Choroid plexus epithelial cell (primary cell): ENCODE data around the gene IGSF8.

Experiments
- DNase-seq: peaks from one replicate; pipeline ENCODE4 v3.0.0-alpha.2; 2010; ENCODE audit warnings: low read depth
- H3K4me3 ChIP-seq: 2 replicates; pipeline ENCODE4 v1.5.1; 2011; ENCODE audit warnings: low read depth, mild to moderate bottlenecking, control low read depth, low read length, moderate library complexity
- CTCF ChIP-seq: conservative IDR thresholded peaks from 2 replicates; pipeline ENCODE4 v1.5.1; 2011; ENCODE audit warnings: low read depth, mild to moderate bottlenecking, control low read depth, inconsistent platforms, low read length, moderate library complexity

IGSF8 gene

GRCh38 chr1:160130939-160131338 lies 32.5 kb upstream of the IGSF8 start:
- DNase-seq = no peak
- H3K4me3 ChIP-seq = no peak overlapping the region
- TF ChIP-seq CTCF = no peak

GRCh38 chr1:160130486-160130885 lies 32.1 kb upstream of the IGSF8 start:
- no peak for TF ChIP-seq CTCF
- no peak for DNase-seq
- H3K4me3 ChIP-seq = no peak overlapping the region

GRCh38 chr1:160129966-160130365 lies 31.5 kb upstream of the IGSF8 start:
- H3K4me3 ChIP-seq = no peak overlapping the region
- no peak for DNase-seq
- no peak for TF ChIP-seq CTCF

GRCh38 chr1:160129558-160129957 lies 31.1 kb upstream of the IGSF8 start:
- DNase-seq = no peak
- H3K4me3 ChIP-seq = no peak overlapping the region
- no peak for TF ChIP-seq CTCF

- no peak for TF ChIP-seq CTCF
- DNase-seq = peak; percentile 52
- H3K4me3 ChIP-seq = no peak overlapping the region
Observed at GRCh38 chr1:160129046-160129445, 30.6 kb upstream of the IGSF8 start.

GRCh38 chr1:160128636-160129035 lies 30.2 kb upstream of the IGSF8 start:
- H3K4me3 ChIP-seq = no peak overlapping the region
- no peak for DNase-seq
- TF ChIP-seq CTCF = no peak

GRCh38 chr1:160127865-160128523 lies 29.6 kb upstream of the IGSF8 start:
- DNase-seq = peak; percentile 74

More at GRCh38 chr1:160127865-160128523, 29.6 kb upstream of the IGSF8 start:
- no peak for TF ChIP-seq CTCF
- H3K4me3 ChIP-seq = no peak overlapping the region
